ENCODE results near the gene SSTR3. TPM values are rescaled to one million over a fixed set of nuclear protein-coding genes. Genes with fewer than 3 reads are reported as not detected.
A peak's percentile ranks its signal among the peaks of the same experiment; 100 is the strongest.

SSTR3 gene
- total and polyA plus RNA-seq, 2 of the 4 experiments (the other 2 are of a cell fraction) = under 0.01 to 0.07 TPM

DNA sequence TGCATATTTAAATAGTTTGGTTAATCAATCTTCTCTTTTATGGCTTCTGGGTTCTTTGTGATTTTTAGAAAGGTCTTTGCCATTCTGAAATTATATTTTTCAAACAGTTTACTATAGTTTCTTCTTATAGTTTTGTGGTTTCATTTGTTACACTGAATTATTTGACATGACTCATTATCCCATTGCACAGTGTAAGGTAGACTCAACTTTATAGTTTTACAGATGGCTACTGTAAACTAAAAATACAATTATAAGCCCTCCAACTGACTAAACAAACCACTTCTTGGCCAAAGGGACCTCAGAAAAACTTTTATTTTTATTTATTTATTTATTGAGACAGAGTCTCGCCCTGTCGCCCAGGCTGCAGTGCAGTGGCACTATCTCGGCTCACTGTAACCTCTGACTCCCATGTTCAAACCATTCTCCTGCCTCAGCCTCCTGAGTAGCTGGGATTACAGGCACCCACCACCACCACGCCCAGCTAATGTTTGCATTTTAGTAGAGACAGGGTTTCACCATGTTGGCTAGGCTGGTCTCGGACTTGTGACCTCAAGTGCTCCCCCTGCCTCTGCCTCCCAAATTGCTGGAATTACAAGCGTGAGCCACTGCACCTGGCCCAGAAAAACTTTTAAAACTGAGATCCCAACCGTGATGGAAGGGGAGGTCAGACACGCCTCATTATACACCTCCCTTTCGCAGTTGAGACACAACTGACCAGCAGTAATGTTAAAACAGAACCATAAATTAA, 45.9 kb upstream of the SSTR3 start:
- in situ Hi-C loops (cut with MboI; ENCODE audit: low sequenced_read_pairs) = no loop called here
- Histone ChIP-seq H3K9me1 (ENCODE audit: insufficient read depth, low read length) (no peaks in the 10 kb centered on the region), H3K4me2 (ENCODE audit: low read depth, low read length) (no peak overlapping the region), H3K9ac (ENCODE audit: low read depth, low read length) (no peak overlapping the region), H2AK9ac (replicated peaks; ENCODE audit: low read depth, low read length, poor library complexity) (no peak overlapping the region), H4K8ac (ENCODE audit: low read depth in 2 of 2, low read length in 2 of 2) (no peak overlapping the region), H2BK5ac (ENCODE audit: low read depth, low read length, poor library complexity, severe bottlenecking) (no peak overlapping the region), H3K27ac (ENCODE audit: insufficient read depth, low read length) (no peak overlapping the region), H3K14ac (replicated peaks; ENCODE audit: low read depth, low read length) (no peak overlapping the region), H3K56ac (ENCODE audit: extremely low read depth, insufficient read depth, low read length) (no peak overlapping the region), H3K27me3 (ENCODE audit: control insufficient read depth, insufficient read depth, low read length) (peaks cover 11% of the 10 kb centered on the region), H2AK5ac (ENCODE audit: low read depth, low read length) (peak overlapping the region; percentile 21; the same call in 1 of the 2 replicates), H3K4me1 (ENCODE audit: control insufficient read depth, insufficient read depth, low read length) (peaks cover 5% of the 10 kb centered on the region), H3K79me1 (ENCODE audit: low read depth in 1 of 2, low read length in 2 of 2) (no peaks in the 10 kb centered on the region), H2BK20ac (ENCODE audit: low read depth, low read length) (peak overlapping the region; percentile 38; the same call in 1 of the 2 replicates), H3K9me3 (ENCODE audit: control insufficient read depth, insufficient read depth, low read length) (no peaks in the 10 kb centered on the region), H4K91ac (ENCODE audit: insufficient read depth, low read depth, low read length) (no peak overlapping the region), H2BK15ac (ENCODE audit: low read depth, low read length) (no peak overlapping the region), H2BK120ac (ENCODE audit: low read depth, low read length) (no peak overlapping the region), H3K4ac (ENCODE audit: low read depth, low read length) (no peak overlapping the region), H3K36me3 (ENCODE audit: control insufficient read depth, insufficient read depth, low read length) (no peaks in the 10 kb centered on the region), H3K18ac (ENCODE audit: low read depth, low read length) (no peak overlapping the region), H3K23ac (ENCODE audit: low read depth, low read length) (no peak overlapping the region), H2AFZ (replicated peaks; ENCODE audit: low read length, poor library complexity) (no peak overlapping the region), H3K4me3 (ENCODE audit: insufficient read depth, low read depth, low read length) (no peak overlapping the region), H4K20me1 (ENCODE audit: insufficient read depth, low read length) (no peaks in the 10 kb centered on the region), H4K5ac (ENCODE audit: low read depth, low read length) (no peak overlapping the region)
- no CpG with 5 or more reads among the region's 9 CpGs for WGBS, 2 experiments (ENCODE audit: extremely low coverage in 2 of 2, insufficient read length in 1 of 2)
- ATAC-seq (ENCODE audit: low read depth) (0 out of 2 replicates have a peak, but pooled peaks have one; percentile 5), DNase-seq (peak; percentile 38)
- TF ChIP-seq FOS (IDR thresholded peaks at IDR 0.05; ENCODE audit: low read depth, low read length) (0 out of 2 replicates have a peak, but pooled peaks have one; percentile 35), BHLHE40 (IDR thresholded peaks at IDR 0.05; ENCODE audit: low read depth, low read length) (no peak)
- no TSS peak for BruUV-seq (replicated peaks)
- CTCF ChIA-PET = no interaction called here
- dilution Hi-C loops (cut with HindIII; ENCODE audit: low sequenced_read_pairs, unreplicated experiment) = no loop called here
- POLR2A ChIA-PET (ENCODE audit: unreplicated experiment) = no interaction called here
- intact Hi-C loops (cut with micrococcal nuclease) = no loop called here
